Heart right ventricle (tissue), 16 donors: Measurements from ENCODE around the gene GALNT13. TPM values are rescaled to one million over a fixed set of nuclear protein-coding genes. Genes with fewer than 3 reads are reported as not detected.

Source experiments
- ATAC-seq, 8 donors: fragments of 200-7000 bp; cut with Tn5 transposase; one replicate each; pipeline ENCODE4 v1.9.1; 2020; ENCODE audit warnings: mild to moderate bottlenecking in 8 of 8, moderate library complexity in 8 of 8, moderate number of reproducible peaks in 1 of 8
- DNase-seq, 2 donors: peaks; one replicate each; pipeline ENCODE4 v3.0.0-alpha.2; 2020
- H3K27ac ChIP-seq, 10 donors: fragments of 200-600 bp; sonication (generic) in 2 of 10; one replicate each; pipeline versions ENCODE4 v1.5.0 to v1.8.0; 2020 to 2022; ENCODE audit warnings: mild to moderate bottlenecking in 3 of 10
- H3K27me3 ChIP-seq, 7 donors: fragments of 200-600 bp; one replicate each; pipeline ENCODE4 v1.8.0; 2021 to 2022; ENCODE audit warnings: mild to moderate bottlenecking in 2 of 7
- H3K36me3 ChIP-seq, 9 donors: fragments of 200-600 bp; sonication (generic) in 1 of 9; one replicate each; pipeline versions ENCODE4 v1.5.0 to v1.8.0; 2020 to 2022; ENCODE audit warnings: mild to moderate bottlenecking in 2 of 9
- H3K4me1 ChIP-seq, 9 donors: fragments of 200-600 bp; sonication (generic) in 1 of 9; one replicate each; pipeline versions ENCODE4 v1.5.0 to v1.8.0; 2020 to 2022; ENCODE audit warnings: mild to moderate bottlenecking in 4 of 9
- H3K4me3 ChIP-seq, 10 donors: fragments of 200-600 bp; sonication (generic) in 2 of 10; one replicate each; pipeline versions ENCODE4 v1.5.0 to v1.8.0; 2020 to 2022; ENCODE audit warnings: mild to moderate bottlenecking in 7 of 10, moderate library complexity in 2 of 10
- H3K9me3 ChIP-seq, 11 donors: fragments of 200-600 bp in 10 of 11; sonication (generic) in 2 of 11; one replicate each; pipeline versions ENCODE4 v1.5.0 to v1.8.0; 2013 to 2022; ENCODE audit warnings: mild to moderate bottlenecking in 2 of 11, control low read depth in 1 of 11, moderate library complexity in 1 of 11
- CTCF ChIP-seq, 9 donors: fragments of 200-600 bp; sonication (generic) in 2 of 9; IDR thresholded peaks; one replicate each; pipeline versions ENCODE4 v1.5.0 to v1.8.0; 2021 to 2022; ENCODE audit warnings: antibody characterized with exemption in 9 of 9, mild to moderate bottlenecking in 5 of 9, moderate library complexity in 1 of 9
- WGBS, 2 donors: extraction: QIAGEN DNeasy Blood & Tissue Kit; methylation state at CpG; one replicate each; pipeline ENCODE4 v1.1.7; 2013; ENCODE audit warnings: inconsistent platforms in 1 of 2; 5-methylcytosine and 5-hydroxymethylcytosine counted together
- intact Hi-C, 10 donors: fragments of 100-400 bp; cut with DNase I; formaldehyde crosslinking; loops; one replicate each; pipeline versions ENCODE4 v1.11.1 to v1.14.2; 2022
- polyA plus RNA-seq, 2 donors: library from polyadenylated mRNA; stranded (reverse); fragments of 200-250 nt; gene quantifications; one replicate each; pipeline ENCODE4 v1.2.3, GENCODE V29; 2013
- total RNA-seq, 10 donors: library from RNA; stranded (reverse); fragmentation: NEBNext Ultra II Directional in 3 of 10; extraction: Animal tissue kit (Norgen Biotek cat#: 25700) in 3 of 10; gene quantifications; one replicate each; pipeline versions ENCODE4 v1.2.1 to v1.2.4, GENCODE V29; 2021 to 2023
- donor health status: Arrhythmogenic right ventricular cardiomyopathy.
- donor health status: ischemic (EF 13 %, LVEDD 7.1; RV severe dilation, severe dysfunction).
- donor health status: healthy with polysubstance abuse.
- donor health status: DM: no; HTN: yes; CAD: no.
- donor health status: DM: no; HTN: no; CAD: no.
- donor health status: ischemic (EF 25% LVEDD 6.9; RV normal size, moderate dysfunction).
- donor health status: ischemic (EF 25% LVEDD 5.7; RV mildly dilated, moderate dysfunction).
- donor health status: healthy.
- donor health status: DM: yes; HTN: yes; CAD: no.
- donor health status: Ischemic cardiomyopathy.
- donor health status: ischemic (EF 35%, LVEDD 5.7; RV mildly dilated, moderate dysfunction).
- donor health status: nonischemic (EF 11% LVEDD 7.7; RV severe dilation, severe dysfunction).
- donor health status: DM: yes; HTN: yes; CAD: no.
- donor health status: PGD.
- donor health status: ischemic (EF 29% LVEDD 5.4; RV normal size, mild dysfunction).
- donor health status: nonischemic (EF 23%, LVEDD 6.1; RV moderate dilation, normal function).

GALNT13 gene
- total and polyA plus RNA-seq, 12 donors = 0.01 to 0.30 (median 0.05) TPM; not detected in 9

GRCh38 chr2:154229966-154230365, 358.2 kb downstream of the GALNT13 start:
- H3K4me1 ChIP-seq = no peaks in the 10 kb centered on the region
- intact Hi-C loops = no loop called here
- no peak overlapping the region for H3K4me3 ChIP-seq

GRCh38 chr2:154231021-154231420, 359.3 kb downstream of the GALNT13 start:
- intact Hi-C loops = no loop called here
- no peak for TF ChIP-seq CTCF (IDR thresholded peaks at IDR 0.05)
- WGBS, 2 donors = 28 to 35% methylated on average over 1 of the region's 1 CpG

More at GRCh38 chr2:154229966-154230365, 358.2 kb downstream of the GALNT13 start:
- ATAC-seq (no peak), DNase-seq (no peak)
- Histone ChIP-seq H3K27me3 (no peaks in the 10 kb centered on the region), H3K27ac (no peak overlapping the region), H3K36me3 (no peaks in the 10 kb centered on the region), H3K9me3 (peaks cover 0 to 3% (median 0%) of the 10 kb centered on the region in 11 donors)
- TF ChIP-seq CTCF (IDR thresholded peaks at IDR 0.05) = no peak

GRCh38 chr2:154233231-154233630, 361.5 kb downstream of the GALNT13 start:
- 70 to 77% methylated on average over 2 of the region's 2 CpGs for WGBS, 2 donors
- intact Hi-C loops = no loop called here
- no peak overlapping the region for H3K4me3 ChIP-seq
- H3K9me3 ChIP-seq = no peaks in the 10 kb centered on the region
- no peak for TF ChIP-seq CTCF (IDR thresholded peaks at IDR 0.05)
- no peak overlapping the region for H3K27ac ChIP-seq
- H3K27me3 ChIP-seq = no peaks in the 10 kb centered on the region
- H3K36me3 ChIP-seq = no peaks in the 10 kb centered on the region
- H3K4me1 ChIP-seq = no peaks in the 10 kb centered on the region
- no peak for DNase-seq
- ATAC-seq = no peak

More at GRCh38 chr2:154231021-154231420, 359.3 kb downstream of the GALNT13 start:
- H3K4me1 ChIP-seq = no peaks in the 10 kb centered on the region
- H3K9me3 ChIP-seq = peaks cover 0 to 3% (median 0%) of the 10 kb centered on the region in 11 donors
- no peaks in the 10 kb centered on the region for H3K27me3 ChIP-seq
- no peak overlapping the region for H3K4me3 ChIP-seq
- no peak overlapping the region for H3K27ac ChIP-seq
- DNase-seq (no peak), ATAC-seq (no peak)
- no peaks in the 10 kb centered on the region for H3K36me3 ChIP-seq

GRCh38 chr2:154238252-154238651, 366.5 kb downstream of the GALNT13 start:
- H3K9me3 ChIP-seq = no peaks in the 10 kb centered on the region
- WGBS, 2 donors = 67 to 72% methylated on average over 1 of the region's 1 CpG
- TF ChIP-seq CTCF (IDR thresholded peaks at IDR 0.05) = no peak
- H3K27me3 ChIP-seq = no peaks in the 10 kb centered on the region
- no peaks in the 10 kb centered on the region for H3K4me1 ChIP-seq
- intact Hi-C loops = no loop called here
- DNase-seq (no peak), ATAC-seq (no peak)
- no peaks in the 10 kb centered on the region for H3K36me3 ChIP-seq
- no peak overlapping the region for H3K27ac ChIP-seq
- H3K4me3 ChIP-seq = no peak overlapping the region
